Esophagus squamous epithelium (tissue), 4 donors: ENCODE results near the gene CCDC144A.

Experiments used
- CTCF ChIP-seq, 6 experiments: fragments of 450-650 bp in 4 of 6; fragments of 200-600 bp in 2 of 6; sonication (generic) in 2 of 6; IDR thresholded peaks; one replicate each; pipeline ENCODE4 v1.5.1; 2016 to 2019; ENCODE audit warnings: antibody characterized with exemption in 6 of 6, mild to moderate bottlenecking in 4 of 6, moderate library complexity in 4 of 6
- POLR2A ChIP-seq, 4 donors: fragments of 450-650 bp; IDR thresholded peaks; one replicate each; pipeline ENCODE4 v1.6.1; 2017; ENCODE audit warnings: antibody characterized with exemption in 4 of 4, mild to moderate bottlenecking in 4 of 4, moderate library complexity in 3 of 4

- TF ChIP-seq CTCF (IDR thresholded peaks at IDR 0.05) (no peak), POLR2A (IDR thresholded peaks at IDR 0.05) (no peak)
Measured at GRCh38 chr17:16649585-16649984, 40.5 kb upstream of the CCDC144A start.
